ENCODE measurements around the gene PTPRR.
"Not testable (repeated sequence)": the region's sequence is repeated elsewhere in the genome, so short reads cannot be mapped to it uniquely, and the experiment has no call there.

The PTPRR gene

GRCh38 chr12:70838127-70838526 is 82.4 kb downstream of the PTPRR start:
- no peak for DNase-seq

GRCh38 chr12:70837026-70837425 is 83.5 kb downstream of the PTPRR start:
- DNase-seq = no peak

- DNase-seq = no peak
Observed at GRCh38 chr12:70835948-70836347, 84.6 kb downstream of the PTPRR start.

- no peak for DNase-seq
Observed at GRCh38 chr12:70831543-70831942, 89.0 kb downstream of the PTPRR start.

GRCh38 chr12:70830221-70831061 is 90.1 kb downstream of the PTPRR start:
- DNase-seq = no peak

- DNase-seq = no peak
Observed at GRCh38 chr12:70829070-70829469, 91.5 kb downstream of the PTPRR start.

- DNase-seq = no peak
Observed at GRCh38 chr12:70828351-70828750, 92.2 kb downstream of the PTPRR start.

- no peak for DNase-seq
Observed at GRCh38 chr12:70826156-70826555, 94.4 kb downstream of the PTPRR start.

- DNase-seq = no peak
Observed at GRCh38 chr12:70824511-70824910, 96.0 kb downstream of the PTPRR start.

GRCh38 chr12:70823182-70823976 is 97.2 kb downstream of the PTPRR start:
- DNase-seq = no peak

- no peak for DNase-seq
Observed at GRCh38 chr12:70822412-70822811, 98.1 kb downstream of the PTPRR start.

- no peak for DNase-seq
Observed at GRCh38 chr12:70815971-70816391, 104.6 kb downstream of the PTPRR start.

- no peak for DNase-seq
Observed at GRCh38 chr12:70815056-70815455, 105.5 kb downstream of the PTPRR start.

GRCh38 chr12:70813559-70813958 is 107.0 kb downstream of the PTPRR start:
- DNase-seq = no peak

GRCh38 chr12:70812136-70812535 is 108.4 kb downstream of the PTPRR start:
- no peak for DNase-seq

- no peak for DNase-seq
Observed at GRCh38 chr12:70809887-70810286, 110.7 kb downstream of the PTPRR start.

GRCh38 chr12:70807993-70808392 is 112.5 kb downstream of the PTPRR start:
- DNase-seq = not testable (repeated sequence)

- DNase-seq = no peak
Observed at GRCh38 chr12:70806827-70807226, 113.7 kb downstream of the PTPRR start.

- no peak for DNase-seq
Observed at GRCh38 chr12:70806043-70806442, 114.5 kb downstream of the PTPRR start.

GRCh38 chr12:70798016-70798783 is 122.3 kb downstream of the PTPRR start:
- DNase-seq = no peak

GRCh38 chr12:70796989-70797388 is 123.5 kb downstream of the PTPRR start:
- no peak for DNase-seq

GRCh38 chr12:70795608-70796007 is 124.9 kb downstream of the PTPRR start:
- DNase-seq = no peak

- DNase-seq = no peak
Observed at GRCh38 chr12:70794131-70794530, 126.4 kb downstream of the PTPRR start.
